ENCODE results near the gene ARID1B. TPM values are rescaled to one million over a fixed set of nuclear protein-coding genes. Genes with fewer than 3 reads are reported as not detected.

The ARID1B gene
- total RNA-seq, 1 experiment from 2014 or later: 35.6 TPM

- ATAC-seq: no peak
- no peak overlapping the region for H3K4me2 ChIP-seq (ENCODE audit: low read length)
- CTCF ChIA-PET: no interaction called here
These were observed 192.1 kb downstream of the ARID1B start for GRCh38 chr6:156969233-156969632.

More at GRCh38 chr6:156969233-156969632, 192.1 kb downstream of the ARID1B start:
- no peak overlapping the region for H3K9ac ChIP-seq (ENCODE audit: low read length)
- no peak overlapping the region for H2AFZ ChIP-seq (ENCODE audit: low read depth, low read length, poor library complexity, severe bottlenecking)
- H3K4me3 ChIP-seq (replicated peaks in 1 of 2; ENCODE audit: low read depth in 1 of 2, low read length in 2 of 2): no peak overlapping the region
- H3K27me3 ChIP-seq (ENCODE audit: insufficient read depth, low read length): no peaks in the 10 kb centered on the region
- H3K4me1 ChIP-seq (ENCODE audit: control insufficient read depth in 1 of 2, insufficient read depth in 2 of 2, low read length in 2 of 2): no peaks in the 10 kb centered on the region
- ChIA-PET POLR2A (no interaction called here), RAD21 (ENCODE audit: low non-redundant PET in 1 of 2, low total read pairs in 2 of 2, uncharacterized antibody in 2 of 2, unreplicated experiment in 2 of 2) (no interaction called here)
- H3K9me2 ChIP-seq (ENCODE audit: insufficient read depth): no peaks in the 10 kb centered on the region
- no TSS peak for BruUV-seq (replicated peaks)
- intact Hi-C loops (cut with micrococcal nuclease): no loop called here
- no peaks in the 10 kb centered on the region for H3K36me3 ChIP-seq (ENCODE audit: control insufficient read depth in 1 of 2, insufficient read depth in 2 of 2, low read length in 2 of 2)
- no peak for DNase-seq (ENCODE audit: low read depth, low spot score)
- no peaks in the 10 kb centered on the region; the same call in 1 of the 2 replicates for H4K20me1 ChIP-seq (ENCODE audit: insufficient read depth)
- TF ChIP-seq EZH2 (IDR thresholded peaks at IDR 0.05): no peak
- no peak for TF ChIP-seq ELF1 (IDR thresholded peaks at IDR 0.05; ENCODE audit: borderline replicate concordance, low read depth)
- TF ChIP-seq MAX (IDR thresholded peaks at IDR 0.05): no peak
- TF ChIP-seq CEBPB (IDR thresholded peaks at IDR 0.05; ENCODE audit: low read depth): no peak
- no peak for TF ChIP-seq FOSL1 (IDR thresholded peaks at IDR 0.05; ENCODE audit: low read depth)
- no peak for TF ChIP-seq SRF (IDR thresholded peaks at IDR 0.05; ENCODE audit: low read depth)
- no peak for TF ChIP-seq EGR1 (IDR thresholded peaks at IDR 0.05; ENCODE audit: low read depth)
- no peak for TF ChIP-seq ZNF274 (IDR thresholded peaks at IDR 0.05; ENCODE audit: low read depth, low read length)
- no peak for TF ChIP-seq RAD21 (IDR thresholded peaks at IDR 0.05; ENCODE audit: low read depth)
- no peak for TF ChIP-seq ZFX (IDR thresholded peaks at IDR 0.05)
- TF ChIP-seq TCF7L2 (IDR thresholded peaks at IDR 0.05; ENCODE audit: borderline replicate concordance, extremely low read depth, insufficient read depth, insufficient read length): no peak
- TF ChIP-seq ZBTB33 (IDR thresholded peaks at IDR 0.05; ENCODE audit: extremely low read depth, insufficient replicate concordance, low read length): no peak
- H3K9me3 ChIP-seq (ENCODE audit: control insufficient read depth in 1 of 2, insufficient read depth in 1 of 2, low read depth in 1 of 2, low read length in 2 of 2): no peaks in the 10 kb centered on the region
- no peak overlapping the region for H3K27ac ChIP-seq (ENCODE audit: low read depth, low read length)
- peaks cover 25% of the 10 kb centered on the region for H3K79me2 ChIP-seq (ENCODE audit: insufficient read depth, low read length)
